HG02588 (cell line): Measurements from ENCODE around the gene FSTL3.
"Not testable (repeated sequence)": the region's sequence is repeated elsewhere in the genome, so short reads cannot be mapped to it uniquely, and the experiment has no call there.

Experiments
- ATAC-seq: cut with Tn5 transposase; IDR thresholded peaks from one replicate; pipeline ENCODE4 v1.9.1; 2021; ENCODE audit warnings: mild to moderate bottlenecking, moderate library complexity; ENCODE audit not compliant: unreplicated experiment

The FSTL3 gene

DNA sequence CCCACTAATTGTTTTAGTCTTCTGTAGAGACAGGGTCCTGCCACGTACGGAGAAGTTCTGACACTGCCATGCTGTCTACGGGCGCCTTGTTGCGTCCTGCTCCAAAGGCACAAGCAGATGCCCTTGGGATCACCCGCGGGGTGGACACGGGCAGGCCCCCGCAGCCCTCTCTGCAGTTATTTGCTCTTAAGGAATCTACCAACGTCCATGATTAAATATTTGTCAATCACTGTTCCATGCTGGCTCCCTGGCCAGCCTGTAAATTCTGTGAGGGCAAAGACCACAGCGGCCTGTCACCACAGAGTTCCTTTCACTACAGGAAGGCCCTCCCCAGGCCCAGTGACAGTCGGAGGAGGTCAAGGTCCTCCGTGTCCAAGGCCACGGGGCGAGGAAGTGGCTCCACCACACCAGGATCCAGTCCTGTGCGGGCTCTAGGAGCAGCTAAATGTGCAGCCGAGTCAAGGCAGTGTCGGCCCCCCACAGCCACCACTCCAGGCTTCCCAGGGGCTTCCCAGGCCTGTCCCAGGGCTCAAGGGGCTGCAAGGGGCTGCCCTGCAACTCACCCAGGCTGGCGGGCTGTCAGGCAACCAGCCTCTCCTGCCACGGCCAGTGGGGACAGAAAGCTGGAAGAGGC is 15.3 kb upstream of the FSTL3 start:
- ATAC-seq: no peak

DNA sequence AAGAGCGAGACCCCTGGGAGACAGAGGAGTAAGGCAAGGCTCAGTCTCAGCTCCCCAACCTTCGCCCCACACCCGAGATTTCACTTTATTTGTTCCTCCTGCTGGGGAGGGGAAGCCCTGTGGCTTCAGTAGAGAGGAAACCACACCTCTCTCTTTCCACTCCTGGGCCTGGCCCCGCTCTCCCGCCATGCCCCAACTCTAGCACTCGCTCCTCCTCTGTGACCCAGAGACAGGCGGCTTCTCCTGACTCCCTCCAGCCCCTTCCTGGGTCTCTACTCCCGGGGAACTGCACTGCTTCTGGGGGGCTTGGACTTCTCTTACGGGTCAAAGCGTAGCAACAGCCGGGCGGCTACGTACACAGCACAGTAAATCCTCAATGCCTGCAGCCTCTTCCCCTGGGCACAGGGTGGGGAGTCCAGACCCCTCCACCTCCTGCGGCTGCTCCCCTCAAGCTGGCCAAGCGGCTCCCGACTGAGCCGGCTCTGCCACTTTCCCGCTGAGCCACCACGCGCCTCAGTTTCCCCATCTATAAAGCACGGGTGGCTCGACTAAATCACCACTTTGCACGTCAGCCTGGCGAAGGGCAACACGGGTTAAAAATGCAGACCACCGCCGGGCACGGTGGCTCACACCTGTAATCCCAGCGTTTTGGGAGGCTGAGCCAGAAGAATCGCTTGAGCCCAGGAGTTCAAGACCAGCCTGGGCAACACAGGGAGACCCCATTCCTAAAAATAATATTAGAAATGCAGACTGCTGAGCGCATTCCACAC is 14.6 kb upstream of the FSTL3 start:
- no peak for ATAC-seq

DNA sequence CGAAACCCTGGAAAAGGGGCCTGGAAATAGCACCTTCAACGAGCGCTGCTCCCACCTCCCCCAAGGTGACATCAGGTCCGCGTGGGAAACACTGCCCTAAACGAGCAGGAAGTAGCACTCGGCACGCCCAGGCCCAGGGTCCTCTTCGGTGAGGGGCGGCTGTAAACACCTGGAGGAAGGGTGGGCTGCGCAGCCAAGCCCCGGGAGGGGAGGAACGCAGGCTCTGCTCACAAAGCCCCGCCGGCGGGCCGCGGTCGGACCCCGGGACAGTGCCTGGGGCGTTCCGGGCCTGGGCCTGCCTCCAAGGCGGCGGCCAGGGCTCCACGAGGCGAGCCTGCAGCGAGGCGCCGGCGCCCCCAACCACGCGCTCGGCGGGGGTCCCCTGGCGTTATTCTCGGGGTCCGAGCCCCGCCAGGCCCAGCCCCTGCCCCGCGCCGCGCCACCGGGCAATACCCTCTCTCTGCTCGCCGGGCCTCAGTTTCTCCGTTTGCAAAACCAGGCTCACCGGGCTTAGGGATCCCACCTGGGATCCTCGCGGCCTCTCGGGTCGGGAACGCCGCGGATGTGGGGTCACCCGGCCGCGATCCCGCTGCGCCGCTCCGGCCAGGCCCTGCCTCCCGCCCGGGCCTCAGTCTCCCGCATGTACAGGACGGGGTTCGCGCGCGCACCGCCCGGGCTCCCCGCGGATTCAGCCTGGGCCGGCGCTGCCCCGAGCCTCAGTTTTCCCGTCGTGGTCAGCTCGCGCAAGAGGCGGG is 13.8 kb upstream of the FSTL3 start:
- no peak for ATAC-seq

DNA sequence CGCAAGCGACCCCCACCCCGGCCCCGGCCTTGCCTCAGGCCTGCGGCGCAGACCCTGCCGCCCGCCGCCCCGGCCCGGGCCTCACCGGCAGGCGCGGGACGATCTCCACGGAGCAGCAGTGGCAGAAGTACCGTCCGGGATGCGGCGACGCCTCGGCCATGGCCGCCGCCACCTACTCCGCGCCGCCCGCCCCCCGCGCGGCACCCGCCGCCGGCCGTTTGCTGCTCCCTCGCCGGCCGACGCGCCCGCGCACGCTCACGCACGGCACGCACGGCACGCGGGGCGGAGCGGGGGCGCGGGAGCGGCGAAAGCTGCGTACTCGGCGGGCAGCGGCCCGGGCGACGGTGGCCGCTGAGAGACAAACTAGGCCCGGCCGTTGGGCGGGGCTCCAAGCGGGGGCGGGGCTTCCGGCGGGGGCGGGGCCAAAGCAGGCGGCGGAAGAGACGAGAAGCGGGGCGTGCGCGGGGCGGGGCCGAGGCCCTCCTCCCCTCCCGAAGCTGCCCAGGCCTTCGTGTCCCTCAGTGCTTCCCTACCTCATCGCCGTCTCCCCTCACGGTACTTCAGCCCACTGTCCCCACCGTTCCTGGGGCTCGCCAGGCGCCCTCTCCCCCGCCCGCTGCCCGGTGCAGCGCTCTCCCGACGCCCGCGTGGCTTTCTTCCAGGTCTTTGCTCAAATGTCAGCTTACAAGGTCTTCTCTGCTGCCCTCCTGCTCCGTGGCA is 13.1 kb upstream of the FSTL3 start, which contains the start of gene RNF126:
TSS of gene RNF126 (minus strand) at position 253 of the 720 bp plus-strand sequence. CDS start at position 160, 93 bp downstream.
- peak; percentile 47 for ATAC-seq

DNA sequence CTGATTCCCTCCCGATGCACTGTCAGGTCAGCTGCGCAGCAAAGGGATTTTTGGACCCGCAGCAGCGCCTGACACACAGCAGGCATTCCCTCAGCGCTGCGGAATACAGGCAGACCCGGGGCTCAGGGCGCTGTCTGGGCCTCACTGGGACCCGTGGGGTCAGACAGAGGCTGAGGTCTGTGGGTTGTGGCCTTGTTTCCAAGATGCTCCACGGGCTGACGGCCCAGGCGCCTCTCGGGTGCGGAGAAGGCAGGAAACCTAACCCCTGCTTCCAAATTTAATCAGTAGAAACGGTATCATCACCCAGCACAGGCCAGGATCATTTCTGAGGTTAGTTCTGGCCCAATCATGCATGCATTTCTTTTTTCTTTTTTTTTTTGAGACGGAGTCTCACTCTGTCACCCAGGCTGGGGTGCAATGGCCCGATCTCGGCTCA is 12.5 kb upstream of the FSTL3 start:
- ATAC-seq: no peak

DNA sequence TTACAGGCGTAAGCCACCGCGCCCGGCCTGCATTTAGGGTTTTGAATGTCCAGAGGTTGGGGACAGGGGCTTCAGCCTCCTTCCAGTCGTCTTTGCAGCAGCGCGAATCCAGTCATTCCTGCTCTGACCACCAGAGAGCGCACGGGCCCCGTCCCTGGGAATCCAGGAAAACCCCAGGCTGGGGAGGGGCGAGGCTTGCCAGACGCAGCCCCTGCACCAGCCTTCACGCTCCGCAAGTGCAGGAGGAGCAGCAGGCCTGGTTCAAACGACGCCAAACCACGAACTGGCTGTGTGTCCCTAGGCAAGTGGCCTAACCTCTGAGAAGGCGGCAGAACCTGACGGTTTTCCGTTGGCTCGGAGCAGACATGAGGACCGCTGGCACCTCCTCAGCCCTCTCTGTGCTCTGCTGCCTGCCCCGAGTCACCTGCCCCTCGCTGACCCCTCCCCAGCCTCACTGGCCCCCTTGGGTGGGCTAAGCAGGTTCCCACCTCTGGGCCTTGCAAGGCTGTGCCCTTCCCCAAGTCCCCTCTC is 11.2 kb upstream of the FSTL3 start:
- no peak for ATAC-seq

- not testable (repeated sequence) for ATAC-seq
These were observed 9.1 kb upstream of the FSTL3 start for GRCh38 chr19:666985-667573.

GRCh38 chr19:668675-669434 is 7.3 kb upstream of the FSTL3 start:
- not testable (repeated sequence) for ATAC-seq

GRCh38 chr19:670609-671075 is 5.5 kb upstream of the FSTL3 start:
- no peak for ATAC-seq

DNA sequence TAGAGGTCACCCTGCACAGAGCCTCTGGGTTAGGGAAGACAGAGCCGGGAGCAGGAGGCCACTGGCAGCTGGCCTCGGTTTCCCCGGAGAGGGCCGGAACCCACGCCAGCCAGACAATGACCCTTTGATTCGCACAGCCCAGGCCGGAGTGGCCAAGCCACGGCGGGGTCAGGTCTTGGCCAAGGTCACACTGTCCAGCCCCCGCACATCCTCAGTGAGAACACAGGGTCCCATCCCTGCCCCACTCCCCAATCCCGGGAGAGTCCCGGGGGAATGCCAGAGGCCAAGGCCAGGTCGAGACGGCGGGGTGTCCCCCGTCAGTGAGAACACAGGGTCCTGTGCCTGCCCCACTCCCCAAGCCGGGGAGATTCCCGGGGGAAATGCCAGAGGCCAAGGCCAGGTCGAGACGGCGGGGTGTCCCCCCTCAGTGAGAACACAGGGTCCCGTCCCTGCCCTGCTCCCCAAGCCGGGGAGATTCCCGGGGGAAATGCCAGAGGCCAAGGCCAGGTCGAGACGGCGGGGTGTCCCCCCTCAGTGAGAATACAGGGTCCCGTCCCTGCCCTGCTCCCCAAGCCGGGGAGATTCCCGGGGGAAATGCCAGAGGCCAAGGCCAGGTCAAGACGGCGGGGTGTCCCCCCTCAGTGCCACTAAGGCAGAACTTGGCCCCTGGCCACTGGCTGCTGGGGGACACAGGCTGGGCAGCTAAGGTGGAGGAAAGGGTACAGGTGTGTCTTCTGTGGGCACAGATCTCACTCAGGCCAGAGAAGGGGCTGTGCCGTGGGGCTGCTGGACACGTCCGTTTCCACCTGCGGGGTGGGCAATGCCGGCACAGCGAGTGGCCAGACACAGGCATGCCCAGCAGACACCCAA is 1.7 kb upstream of the FSTL3 start:
- ATAC-seq: no peak

- no peak for ATAC-seq
These were observed 219 bp upstream of the FSTL3 start for GRCh38 chr19:676007-676338.

DNA sequence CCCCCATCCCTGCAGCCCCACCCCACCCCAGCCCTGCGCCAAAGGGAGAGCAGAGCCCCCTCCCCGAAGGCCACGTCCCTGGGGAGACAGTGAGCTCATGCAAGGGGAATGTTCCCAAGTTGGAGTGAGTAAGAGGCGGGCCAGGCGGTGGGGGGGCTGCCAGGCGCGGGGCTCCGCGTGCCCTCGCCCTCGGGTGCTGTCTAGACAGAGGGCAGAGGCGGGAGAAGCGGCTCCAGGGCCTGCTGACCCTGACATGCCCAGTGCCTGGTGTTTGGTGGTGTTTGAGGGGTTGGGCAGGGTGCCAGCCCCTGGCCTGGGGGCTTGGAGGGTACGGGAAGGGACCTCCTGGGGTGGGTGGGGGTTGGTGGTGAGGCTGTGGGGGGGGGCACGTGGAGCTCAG is 1.0 kb downstream of the FSTL3 start:
- no peak for ATAC-seq

- ATAC-seq: no peak
These were observed 1.6 kb downstream of the FSTL3 start for GRCh38 chr19:677601-678436.

DNA sequence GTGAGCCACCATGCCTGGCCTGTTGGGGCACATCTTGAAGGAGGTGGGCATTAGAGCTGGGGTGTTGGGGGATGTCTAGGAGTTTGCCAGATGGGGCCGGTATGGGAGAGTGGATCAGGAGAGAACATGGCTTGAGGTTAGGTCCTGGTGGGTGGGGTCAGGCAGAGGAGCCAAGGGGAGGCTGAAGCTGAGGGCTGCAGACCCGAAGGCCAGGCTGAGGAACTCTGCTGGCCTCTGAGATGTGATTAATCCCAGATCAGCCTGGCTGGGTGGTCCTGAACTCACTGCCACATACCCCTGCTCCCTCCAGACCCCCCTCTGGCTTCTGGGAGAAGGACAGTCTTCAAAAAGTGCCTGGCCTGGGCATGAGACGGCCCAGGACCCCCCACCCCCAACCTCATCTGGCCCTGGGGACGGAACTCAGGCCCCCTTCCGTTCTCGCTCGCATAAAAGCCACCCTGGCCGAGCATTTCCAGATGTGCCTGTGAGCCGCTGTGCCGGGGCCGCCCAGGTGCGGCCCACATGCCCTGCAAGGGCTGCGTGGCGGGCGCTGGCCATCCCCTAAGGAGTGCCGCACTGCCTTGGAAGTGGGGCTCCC is 2.7 kb downstream of the FSTL3 start:
- no peak for ATAC-seq

DNA sequence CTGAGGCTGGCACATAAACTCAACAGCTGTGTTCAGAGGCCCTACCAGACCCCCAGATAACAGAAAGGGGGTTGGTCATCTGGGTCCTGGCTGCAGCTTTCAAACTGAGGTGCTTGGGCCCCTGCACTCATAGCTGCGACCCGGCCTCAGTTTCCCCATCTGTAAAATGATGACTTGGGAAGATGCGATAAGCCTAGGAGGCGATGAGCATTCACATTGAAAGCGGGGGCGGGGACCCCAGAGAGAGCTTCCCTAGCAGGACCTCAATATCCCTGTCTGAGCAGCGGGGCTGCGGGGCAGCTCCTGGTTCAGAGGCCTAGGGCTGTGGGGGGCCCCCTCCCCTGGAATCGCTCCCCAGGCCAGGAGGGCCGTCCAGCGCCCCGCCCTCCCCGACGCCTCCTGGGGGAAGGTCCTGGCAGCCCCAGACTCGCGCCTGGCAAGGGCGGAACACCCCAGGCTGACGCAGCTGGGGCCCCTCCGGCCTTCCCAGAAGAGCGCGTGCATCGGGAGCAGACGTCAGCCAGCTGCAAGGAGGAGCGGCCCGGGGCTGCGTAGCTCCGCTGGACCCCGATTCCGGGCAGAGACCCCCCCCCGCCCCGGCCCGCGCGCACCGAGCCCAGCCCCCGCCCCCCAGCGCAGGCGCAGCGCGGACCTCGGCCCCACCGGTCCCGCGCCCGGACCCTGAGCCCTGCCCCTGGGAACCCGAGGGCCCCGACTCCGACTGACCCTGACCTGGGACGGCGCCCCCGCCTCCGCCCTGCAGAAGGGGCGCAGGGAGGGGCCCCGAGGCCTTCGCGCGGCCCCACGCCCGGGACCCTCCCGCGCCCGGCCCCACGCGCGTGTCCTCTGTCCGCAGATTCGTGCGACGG is 3.5 kb downstream of the FSTL3 start:
- peak; percentile 16 for ATAC-seq

DNA sequence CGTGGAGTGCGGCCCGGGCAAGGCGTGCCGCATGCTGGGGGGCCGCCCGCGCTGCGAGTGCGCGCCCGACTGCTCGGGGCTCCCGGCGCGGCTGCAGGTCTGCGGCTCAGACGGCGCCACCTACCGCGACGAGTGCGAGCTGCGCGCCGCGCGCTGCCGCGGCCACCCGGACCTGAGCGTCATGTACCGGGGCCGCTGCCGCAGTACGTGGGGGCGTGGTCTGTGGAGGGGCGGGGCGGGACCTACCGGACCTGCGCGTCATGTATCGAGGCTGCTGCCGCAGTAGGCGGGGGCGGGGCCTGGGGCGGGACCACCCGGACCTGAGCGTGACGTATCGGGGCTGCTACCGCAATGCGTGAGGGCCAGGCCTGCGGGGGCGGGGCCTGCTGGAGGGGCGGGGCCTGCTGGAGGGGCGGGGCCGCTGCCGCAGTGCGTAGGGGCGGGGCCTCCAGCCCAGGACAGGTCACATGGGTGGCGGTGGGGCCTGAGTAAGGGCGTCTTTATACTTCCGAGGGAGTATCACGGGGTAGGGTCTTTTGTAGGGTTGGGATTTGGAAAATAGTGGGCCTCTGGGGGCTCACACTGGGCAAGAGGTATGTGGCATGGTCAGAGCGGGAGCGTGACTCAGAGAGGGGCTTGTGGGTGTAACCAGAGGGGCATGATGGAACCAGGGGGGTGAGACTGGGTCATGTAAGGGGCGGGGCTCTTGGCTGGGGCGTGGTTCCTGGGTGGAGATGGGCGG is 4.3 kb downstream of the FSTL3 start:
- ATAC-seq: peak; percentile 63
